H1 (cell line): ENCODE measurements around the gene ARHGAP26. TPM values are rescaled to one million over a fixed set of nuclear protein-coding genes. Genes with fewer than 3 reads are reported as not detected.

Source experiments
- CTCF ChIA-PET: fragments of 300-600 bp; sonication (Branson Sonifier 250); formaldehyde crosslinking; loops from one replicate; lab custom pipeline; 2021; ENCODE audit not compliant: partially characterized antibody; lab: Charles Lee
- POLR2A ChIA-PET: fragments of 300-600 bp; sonication (Branson Sonifier 250); formaldehyde crosslinking; loops from one replicate; lab custom pipeline; 2021; ENCODE audit warnings: inconsistent platforms; ENCODE audit not compliant: partially characterized antibody; lab: Charles Lee
- DNase-seq, 2 experiments: peaks; one replicate each; pipeline versions ENCODE4 v3.0.0 to v3.0.0-alpha.2; 2010 to 2022; ENCODE audit warnings: low spot score in 2 of 2, low read depth in 1 of 2, mixed read lengths in 1 of 2
- FAIRE-seq: peaks from 2 replicates; lab custom pipeline; 2011; peaks lifted over from hg19 to GRCh38; lab: Jason Lieb, UNC
- H2AFZ ChIP-seq: 2 replicates; pipeline ENCODE4 v1.8.1; 2012; ENCODE audit warnings: low read length, inconsistent platforms
- H2AK5ac ChIP-seq: 2 replicates; pipeline ENCODE4 v1.6.1; 2013; ENCODE audit warnings: low read depth, low read length
- H2BK120ac ChIP-seq: replicated peaks from 2 replicates; pipeline ENCODE3; 2013; ENCODE audit warnings: low read depth, low read length, inconsistent platforms
- H2BK12ac ChIP-seq: 2 replicates; pipeline ENCODE4 v1.6.1; 2013; ENCODE audit warnings: low read depth, low read length
- H2BK15ac ChIP-seq: 2 replicates; pipeline ENCODE4 v1.6.1; 2013; ENCODE audit warnings: low read length
- H2BK20ac ChIP-seq: 2 replicates; pipeline ENCODE4 v1.6.1; 2013; ENCODE audit warnings: low read length
- H2BK5ac ChIP-seq: 2 replicates; pipeline ENCODE4 v1.6.1; 2013; ENCODE audit warnings: low read depth, low read length
- H3K14ac ChIP-seq: 2 replicates; pipeline ENCODE4 v1.6.1; 2013; ENCODE audit warnings: inconsistent platforms; ENCODE audit not compliant: insufficient read length
- H3K18ac ChIP-seq: 2 replicates; pipeline ENCODE4 v1.6.1; 2013; ENCODE audit warnings: low read length; ENCODE audit errors: extremely low read depth
- H3K23ac ChIP-seq: 2 replicates; pipeline ENCODE4 v1.6.1; 2013; ENCODE audit warnings: inconsistent platforms; ENCODE audit not compliant: insufficient read length
- H3K23me2 ChIP-seq: 2 replicates; pipeline ENCODE4 v1.6.1; 2013; ENCODE audit warnings: low read depth, low read length
- H3K27ac ChIP-seq: 2 replicates; pipeline ENCODE4 v1.6.1; 2011; ENCODE audit warnings: low read depth, low read length, inconsistent platforms
- H3K27me3 ChIP-seq, 4 experiments: replicated peaks in 1 of 4; 1 replicate in 1 of 4; 2 replicates in 3 of 4; pipeline versions ENCODE4 v1.6.1 to v1.8.1; 2011 to 2013; ENCODE audit warnings: low read length in 3 of 4, mild to moderate bottlenecking in 3 of 4, inconsistent platforms in 2 of 4, mixed read lengths in 2 of 4, moderate library complexity in 1 of 4; ENCODE audit not compliant: control insufficient read depth in 3 of 4, insufficient read depth in 3 of 4; ENCODE audit errors: extremely low read depth in 1 of 4
- H3K36me3 ChIP-seq, 4 experiments: 2 replicates each; pipeline versions ENCODE4 v1.6.1 to v1.8.1; 2011 to 2013; ENCODE audit warnings: mild to moderate bottlenecking in 4 of 4, low read length in 3 of 4, moderate library complexity in 2 of 4, control low read depth in 1 of 4, inconsistent platforms in 1 of 4; ENCODE audit not compliant: insufficient read depth in 4 of 4, control insufficient read depth in 2 of 4
- H3K4ac ChIP-seq: replicated peaks from 2 replicates; pipeline ENCODE3; 2013; ENCODE audit warnings: low read length, low read depth, mixed read lengths, inconsistent platforms; ENCODE audit not compliant: insufficient read length
- H3K4me1 ChIP-seq, 4 experiments: replicated peaks in 1 of 4; 1 replicate in 1 of 4; 2 replicates in 3 of 4; pipeline versions ENCODE4 v1.6.1 to v1.8.1; 2011 to 2013; ENCODE audit warnings: low read length in 3 of 4, inconsistent platforms in 2 of 4, mixed read lengths in 1 of 4; ENCODE audit not compliant: insufficient read depth in 4 of 4, control insufficient read depth in 3 of 4
- H3K4me2 ChIP-seq, 2 experiments: 2 replicates each; pipeline versions ENCODE4 v1.6.1 to v1.8.1; 2011 to 2013; ENCODE audit warnings: low read depth in 2 of 2, low read length in 2 of 2, control low read depth in 1 of 2, inconsistent platforms in 1 of 2, mild to moderate bottlenecking in 1 of 2; ENCODE audit not compliant: insufficient read depth in 1 of 2
- H3K4me3 ChIP-seq, 4 experiments: fragments of 200-600, 300-600 bp in 1 of 4; sonication (generic), shearing (Covaris generic), sonication (Bioruptor Twin) in 1 of 4; 2 replicates each; pipeline versions ENCODE4 v1.5.1 to v1.8.1; 2011 to 2016; ENCODE audit warnings: low read length in 4 of 4, low read depth in 3 of 4, control low read depth in 2 of 4, inconsistent platforms in 2 of 4, mild to moderate bottlenecking in 2 of 4, mixed read lengths in 1 of 4, moderate library complexity in 1 of 4; ENCODE audit not compliant: insufficient read depth in 2 of 4; ENCODE audit errors: extremely low read depth in 1 of 4
- H3K56ac ChIP-seq: replicated peaks from 2 replicates; pipeline ENCODE3; 2013; ENCODE audit warnings: low read depth, mild to moderate bottlenecking, mixed read lengths, low read length, inconsistent platforms; ENCODE audit not compliant: insufficient read length
- H3K79me1 ChIP-seq: 2 replicates; pipeline ENCODE4 v1.6.1; 2013; ENCODE audit warnings: low read depth, low read length, control low read depth
- H3K79me2 ChIP-seq, 2 experiments: 2 replicates each; pipeline versions ENCODE4 v1.6.1 to v1.8.1; 2012 to 2013; ENCODE audit warnings: low read length in 2 of 2, mild to moderate bottlenecking in 2 of 2, inconsistent platforms in 1 of 2; ENCODE audit not compliant: insufficient read depth in 2 of 2, control insufficient read depth in 1 of 2
- H3K9ac ChIP-seq, 4 experiments: replicated peaks in 1 of 4; 1 replicate in 1 of 4; 2 replicates in 3 of 4; pipeline versions ENCODE4 v1.6.1 to v1.8.1; 2011 to 2013; ENCODE audit warnings: low read depth in 3 of 4, low read length in 3 of 4, control low read depth in 2 of 4, mild to moderate bottlenecking in 2 of 4, moderate library complexity in 2 of 4, inconsistent platforms in 1 of 4; ENCODE audit errors: extremely low read depth in 1 of 4
- H3K9me3 ChIP-seq, 2 experiments: 2 replicates each; pipeline versions ENCODE4 v1.6.1 to v1.8.1; 2012 to 2013; ENCODE audit warnings: mild to moderate bottlenecking in 2 of 2, moderate library complexity in 2 of 2, control low read depth in 1 of 2, inconsistent platforms in 1 of 2, low read depth in 1 of 2, low read length in 1 of 2, mixed read lengths in 1 of 2; ENCODE audit not compliant: insufficient read depth in 2 of 2
- H4K20me1 ChIP-seq, 2 experiments: replicated peaks in 1 of 2; 2 replicates each; pipeline versions ENCODE3 to v1.8.1; 2011 to 2013; ENCODE audit warnings: inconsistent platforms in 2 of 2, low read length in 2 of 2, mild to moderate bottlenecking in 1 of 2; ENCODE audit not compliant: insufficient read depth in 2 of 2, control insufficient read depth in 1 of 2
- H4K5ac ChIP-seq: 2 replicates; pipeline ENCODE4 v1.6.1; 2013; ENCODE audit warnings: low read length, low read depth, mixed read lengths, inconsistent platforms; ENCODE audit not compliant: insufficient read length
- H4K8ac ChIP-seq: 2 replicates; pipeline ENCODE4 v1.8.0; 2013; ENCODE audit warnings: mild to moderate bottlenecking, moderate library complexity, low read length, inconsistent platforms; ENCODE audit not compliant: insufficient read depth; ENCODE audit errors: extremely low read depth
- H4K91ac ChIP-seq: replicated peaks from 2 replicates; pipeline ENCODE3; 2013; ENCODE audit warnings: low read length, mixed read lengths, inconsistent platforms; ENCODE audit not compliant: insufficient read length
- BCL11A ChIP-seq, 2 experiments: IDR thresholded peaks; one replicate each; pipeline ENCODE4 v1.6.1; 2011; ENCODE audit warnings: low read depth in 2 of 2, low read length in 2 of 2, mild to moderate bottlenecking in 2 of 2
- CEBPB ChIP-seq: IDR thresholded peaks from 2 replicates; pipeline ENCODE4 v1.6.1; 2012; ENCODE audit warnings: low read depth, low read length
- CHD1 ChIP-seq: IDR thresholded peaks from 2 replicates; pipeline ENCODE4 v1.6.1; 2012; ENCODE audit warnings: low read depth, low read length, improper control_type of control experiment
- CHD2 ChIP-seq: IDR thresholded peaks from 2 replicates; pipeline ENCODE4 v1.6.1; 2012; ENCODE audit warnings: low read length, improper control_type of control experiment
- EZH2 ChIP-seq: fragments of 200-600 bp; sonication (generic); IDR thresholded peaks from 2 replicates; pipeline ENCODE4 v1.7.1; 2012; ENCODE audit warnings: low read depth, mild to moderate bottlenecking, moderate library complexity, low read length, inconsistent platforms; ENCODE audit not compliant: severe bottlenecking
- KDM4A ChIP-seq: IDR thresholded peaks from one replicate; pipeline ENCODE4 v1.7.1; 2012; ENCODE audit warnings: low read depth, mild to moderate bottlenecking, moderate library complexity, low read length, inconsistent platforms; ENCODE audit not compliant: severe bottlenecking
- MAFK ChIP-seq: IDR thresholded peaks from 2 replicates; pipeline ENCODE4 v1.6.1; 2012; ENCODE audit warnings: low read depth, mild to moderate bottlenecking, improper control_type of control experiment, low read length
- NRF1 ChIP-seq: IDR thresholded peaks from 2 replicates; pipeline ENCODE4 v1.6.1; 2011; ENCODE audit warnings: mild to moderate bottlenecking, low read depth, low read length, improper control_type of control experiment
- PHF8 ChIP-seq: fragments of 200-600 bp; sonication (generic); conservative IDR thresholded peaks from 2 replicates; pipeline ENCODE4 v1.7.1; 2012; ENCODE audit warnings: low read depth, mild to moderate bottlenecking, inconsistent platforms, low read length, moderate library complexity
- POLR2A ChIP-seq, 2 experiments: IDR thresholded peaks; 1 replicate in 1 of 2; 2 replicates in 1 of 2; pipeline ENCODE4 v1.6.1; 2011; ENCODE audit warnings: low read depth in 2 of 2, low read length in 2 of 2, mild to moderate bottlenecking in 2 of 2; ENCODE audit errors: control extremely low read depth in 1 of 2
- RBBP5 ChIP-seq: IDR thresholded peaks from 2 replicates; pipeline ENCODE4 v1.7.1; 2012; ENCODE audit warnings: low read depth, mild to moderate bottlenecking, inconsistent platforms, low read length, moderate library complexity, borderline replicate concordance
- RFX5 ChIP-seq: IDR thresholded peaks from 2 replicates; pipeline ENCODE4 v1.6.1; 2011; ENCODE audit warnings: low read depth, low read length, improper control_type of control experiment, borderline replicate concordance
- SIRT6 ChIP-seq: IDR thresholded peaks from one replicate; pipeline ENCODE4 v1.7.1; 2012; ENCODE audit warnings: low read length, inconsistent platforms
- SP2 ChIP-seq: IDR thresholded peaks from 2 replicates; pipeline ENCODE4 v1.6.1; 2012; ENCODE audit warnings: mild to moderate bottlenecking, low read length, inconsistent platforms
- SRF ChIP-seq: IDR thresholded peaks from 2 replicates; pipeline ENCODE4 v1.6.1; 2011; ENCODE audit warnings: mild to moderate bottlenecking, low read depth, low read length, moderate library complexity
- TBP ChIP-seq: IDR thresholded peaks from 2 replicates; pipeline ENCODE4 v1.6.1; 2011; ENCODE audit warnings: low read depth, low read length, improper control_type of control experiment
- TCF12 ChIP-seq: IDR thresholded peaks from 2 replicates; pipeline ENCODE4 v1.6.1; 2011; ENCODE audit warnings: low read depth, mild to moderate bottlenecking, low read length
- WGBS, 2 experiments: shearing (Covaris generic) in 1 of 2; methylation state at CpG; one replicate each; pipeline versions ENCODE4 v1.1.6 to v1.1.7; 2013 to 2015; ENCODE audit warnings: low lambda C conversion rate in 2 of 2, mixed read lengths in 2 of 2, inconsistent platforms in 1 of 2, low coverage in 1 of 2, missing lambda C conversion rate in 1 of 2; ENCODE audit not compliant: insufficient replicate concordance in 2 of 2, insufficient coverage in 1 of 2, insufficient read length in 1 of 2; ENCODE audit errors: extremely low coverage in 1 of 2, missing lambda C conversion rate in 1 of 2; 5-methylcytosine and 5-hydroxymethylcytosine counted together
- polyA plus RNA-seq, 7 experiments: library from polyadenylated mRNA; depleted of rRNA in 3 of 7; stranded (reverse) in 5 of 7; unstranded in 2 of 7; fragments of >200 nt in 5 of 7; fragments of 200-250 nt in 2 of 7; gene quantifications; 1 replicate in 5 of 7; 2 replicates in 1 of 7; 4 replicates in 1 of 7; pipeline versions ENCODE4 v1.2.1 to v1.2.3, GENCODE V29; 2011 to 2013; ENCODE audit warnings: missing spikeins in 2 of 7, mixed read lengths in 2 of 7
- total RNA-seq: library from RNA; stranded (reverse); fragmentation: NEBNext Ultra II Directional; extraction: Animal tissue kit (Norgen Biotek cat#: 25700); gene quantifications from 2 replicates; pipeline ENCODE4 v1.2.1, GENCODE V29; 2021

Gene ARHGAP26
- total and polyA plus RNA-seq, 2 of the 8 experiments (the other 6 are each of a cell fraction or from before 2014, with no cell fraction given), result 7.1 to 24.8 TPM

DNA sequence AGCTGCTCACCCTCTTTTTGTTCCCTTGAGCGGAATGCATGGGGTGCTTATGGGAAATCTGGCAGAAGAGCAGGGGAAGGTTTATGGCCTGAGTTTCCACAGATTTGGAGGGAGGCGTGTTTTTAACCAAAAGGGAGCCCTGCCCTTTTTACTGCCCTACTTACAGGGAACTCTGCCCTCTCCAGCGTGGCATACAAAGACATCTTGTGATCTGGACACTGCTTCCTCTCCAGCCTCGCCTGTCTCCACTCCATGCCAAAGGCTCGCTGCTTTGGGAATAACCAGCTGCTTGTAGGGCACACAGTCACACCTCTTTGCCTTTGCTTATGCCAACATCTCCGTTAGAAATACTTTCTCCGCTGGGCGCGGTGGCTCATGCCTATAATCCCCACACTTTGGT is 314.2 kb downstream of the ARHGAP26 start:
- no peak overlapping the region for H3K23ac ChIP-seq
- H2AK5ac ChIP-seq, result no peak overlapping the region
- H3K56ac ChIP-seq, result no peak overlapping the region
- no peaks in the 10 kb centered on the region; the same call in 1 of the 2 replicates for H3K23me2 ChIP-seq
- CTCF ChIA-PET, result no interaction called here
- H4K8ac ChIP-seq, result no peak overlapping the region
- H2BK5ac ChIP-seq, result no peak overlapping the region
- DNase-seq (no peak), FAIRE-seq (no peak)
- no peak overlapping the region for H2AFZ ChIP-seq
- no peak overlapping the region for H3K14ac ChIP-seq
- 0 out of 2 replicates have a peak overlapping the region, but pooled peaks have one; percentile 55 for H2BK12ac ChIP-seq
- no peak overlapping the region for H3K9ac ChIP-seq
- H3K18ac ChIP-seq, result no peak overlapping the region
- no peaks in the 10 kb centered on the region for H3K9me3 ChIP-seq
- no peak overlapping the region for H3K4me3 ChIP-seq
- no peak overlapping the region for H4K5ac ChIP-seq
- H4K20me1 ChIP-seq, result no peaks in the 10 kb centered on the region
- H4K91ac ChIP-seq, result no peak overlapping the region
- H3K27ac ChIP-seq, result no peak overlapping the region
- H3K4me2 ChIP-seq, result no peak overlapping the region
- H3K4me1 ChIP-seq, result peaks cover 0 to 2% (median 0%) of the 10 kb centered on the region in 4 experiments; a peak in 1 of 7 replicates
- 91% methylated on average over 8 of the region's 9 CpGs; no CpG with 5 or more reads in 1 of the 2 experiments for WGBS, 2 experiments
- H2BK120ac ChIP-seq, result no peak overlapping the region
- H3K79me1 ChIP-seq, result no peaks in the 10 kb centered on the region
- no peak overlapping the region for H3K4ac ChIP-seq
- no peaks in the 10 kb centered on the region for H3K79me2 ChIP-seq
- POLR2A ChIA-PET, result no interaction called here
- no peak overlapping the region for H2BK15ac ChIP-seq
- H2BK20ac ChIP-seq, result no peak overlapping the region
- no peaks in the 10 kb centered on the region for H3K27me3 ChIP-seq
- H3K36me3 ChIP-seq, result no peaks in the 10 kb centered on the region
- no peak for TF ChIP-seq BCL11A (IDR thresholded peaks at IDR 0.05; ENCODE audit: low read depth in 2 of 2, low read length in 2 of 2)
- no peak for TF ChIP-seq EZH2
- TF ChIP-seq SIRT6, result no peak
- no peak for TF ChIP-seq TCF12
- TF ChIP-seq PHF8, result no peak
- TF ChIP-seq RBBP5, result no peak
- TF ChIP-seq NRF1, result no peak
- no peak for TF ChIP-seq CHD2
- no peak for TF ChIP-seq RFX5
- TF ChIP-seq POLR2A (IDR thresholded peaks at IDR 0.05; ENCODE audit: control extremely low read depth in 1 of 2, low read depth in 2 of 2, low read length in 2 of 2), result no peak
- no peak for TF ChIP-seq MAFK
- TF ChIP-seq CHD1, result no peak
- TF ChIP-seq SP2, result no peak
- TF ChIP-seq CEBPB, result no peak
- TF ChIP-seq TBP, result no peak
- no peak for TF ChIP-seq SRF
- TF ChIP-seq KDM4A, result no peak
